HEK293 (cell line): Measurements from ENCODE around the gene SRCIN1.

ENCODE experiments used
- EGR2 ChIP-seq: fragments of 450-650 bp; formaldehyde crosslinking; IDR thresholded peaks from 2 replicates; pipeline ENCODE4 v1.5.1; 2016; ENCODE audit warnings: low read depth, missing biosample characterization, missing genetic modification characterization
- GFI1B ChIP-seq: fragments of 450-650 bp; formaldehyde crosslinking; IDR thresholded peaks from 2 replicates; pipeline ENCODE4 v1.5.1; 2016; ENCODE audit warnings: missing biosample characterization, missing genetic modification characterization
- GLIS2 ChIP-seq: fragments of 450-650 bp; formaldehyde crosslinking; IDR thresholded peaks from 2 replicates; pipeline ENCODE4 v1.5.1; 2016; ENCODE audit warnings: missing biosample characterization, missing genetic modification characterization
- HOXC10 ChIP-seq: sonication (generic); formaldehyde crosslinking; IDR thresholded peaks from 2 replicates; pipeline ENCODE4 v1.8.1; 2023; ENCODE audit warnings: mild to moderate bottlenecking, missing genetic modification reagents
- KLF8 ChIP-seq: fragments of 450-650 bp; formaldehyde crosslinking; IDR thresholded peaks from 2 replicates; pipeline ENCODE4 v1.5.1; 2016; ENCODE audit warnings: missing biosample characterization, missing genetic modification characterization
- SP2 ChIP-seq: fragments of 450-650 bp; formaldehyde crosslinking; IDR thresholded peaks from 2 replicates; pipeline ENCODE4 v1.5.1; 2016; ENCODE audit warnings: missing biosample characterization, missing genetic modification characterization
- SP3 ChIP-seq: fragments of 450-650 bp; formaldehyde crosslinking; IDR thresholded peaks from 2 replicates; pipeline ENCODE4 v1.5.1; 2016; ENCODE audit warnings: missing biosample characterization, missing genetic modification characterization
- SP7 ChIP-seq: fragments of 450-650 bp; formaldehyde crosslinking; IDR thresholded peaks from 2 replicates; pipeline ENCODE4 v1.5.1; 2016; ENCODE audit warnings: missing biosample characterization, missing genetic modification characterization
- TCF7L2 ChIP-seq: IDR thresholded peaks from 2 replicates; pipeline ENCODE4 v1.6.1; 2011; ENCODE audit warnings: low read depth, mild to moderate bottlenecking, inconsistent platforms, low read length, moderate library complexity, borderline replicate concordance
- WT1 ChIP-seq: fragments of 450-650 bp; formaldehyde crosslinking; IDR thresholded peaks from 2 replicates; pipeline ENCODE4 v1.5.1; 2016; ENCODE audit warnings: missing biosample characterization, missing genetic modification characterization
- ZBTB1 ChIP-seq: fragments of 450-650 bp; formaldehyde crosslinking; IDR thresholded peaks from 2 replicates; pipeline ENCODE4 v1.5.1; 2016; ENCODE audit warnings: missing biosample characterization, missing genetic modification characterization
- ZBTB48 ChIP-seq: fragments of 450-650 bp; formaldehyde crosslinking; IDR thresholded peaks from 2 replicates; pipeline ENCODE4 v1.5.1; 2016; ENCODE audit warnings: missing biosample characterization, missing genetic modification characterization
- ZBTB8A ChIP-seq: fragments of 450-650 bp; formaldehyde crosslinking; IDR thresholded peaks from 2 replicates; pipeline ENCODE4 v1.5.1; 2016; ENCODE audit warnings: missing biosample characterization, missing genetic modification characterization
- ZEB2 ChIP-seq: fragments of 450-650 bp; formaldehyde crosslinking; IDR thresholded peaks from 2 replicates; pipeline ENCODE4 v1.5.1; 2016; ENCODE audit warnings: missing biosample characterization, missing genetic modification characterization
- ZNF112 ChIP-seq: fragments of 450-650 bp; formaldehyde crosslinking; IDR thresholded peaks from 2 replicates; pipeline ENCODE4 v1.5.0; 2017; ENCODE audit warnings: missing biosample characterization, missing genetic modification characterization
- ZNF121 ChIP-seq: fragments of 450-650 bp; formaldehyde crosslinking; IDR thresholded peaks from 2 replicates; pipeline ENCODE4 v1.5.1; 2016; ENCODE audit warnings: missing biosample characterization, missing genetic modification characterization
- ZNF155 ChIP-seq: fragments of 450-650 bp; formaldehyde crosslinking; IDR thresholded peaks from 2 replicates; pipeline ENCODE4 v1.5.1; 2016; ENCODE audit warnings: missing biosample characterization, missing genetic modification characterization
- ZNF221 ChIP-seq: fragments of 450-650 bp; formaldehyde crosslinking; IDR thresholded peaks from 2 replicates; pipeline ENCODE4 v1.5.1; 2017; ENCODE audit warnings: missing biosample characterization, missing genetic modification characterization, borderline replicate concordance
- ZNF311 ChIP-seq: fragments of 450-650 bp; formaldehyde crosslinking; IDR thresholded peaks from 2 replicates; pipeline ENCODE4 v1.5.1; 2017; ENCODE audit warnings: missing biosample characterization, missing genetic modification characterization, borderline replicate concordance
- ZNF366 ChIP-seq: fragments of 450-650 bp; formaldehyde crosslinking; conservative IDR thresholded peaks from 2 replicates; pipeline ENCODE4 v1.5.1; 2016; ENCODE audit warnings: missing biosample characterization, missing genetic modification characterization
- ZNF416 ChIP-seq: fragments of 450-650 bp; formaldehyde crosslinking; IDR thresholded peaks from 2 replicates; pipeline ENCODE4 v1.5.1; 2016; ENCODE audit warnings: missing biosample characterization, missing genetic modification characterization
- ZNF473 ChIP-seq: fragments of 450-650 bp; formaldehyde crosslinking; IDR thresholded peaks from 2 replicates; pipeline ENCODE4 v1.5.1; 2017; ENCODE audit warnings: missing biosample characterization, missing genetic modification characterization
- ZNF544 ChIP-seq: fragments of 450-650 bp; formaldehyde crosslinking; IDR thresholded peaks from 2 replicates; pipeline ENCODE4 v1.5.0; 2017; ENCODE audit warnings: missing biosample characterization, missing genetic modification characterization
- ZNF548 ChIP-seq: fragments of 450-650 bp; formaldehyde crosslinking; IDR thresholded peaks from 2 replicates; pipeline ENCODE4 v1.5.1; 2016; ENCODE audit warnings: missing biosample characterization, missing genetic modification characterization
- ZNF585B ChIP-seq: fragments of 450-650 bp; formaldehyde crosslinking; IDR thresholded peaks from 2 replicates; pipeline ENCODE4 v1.5.1; 2016; ENCODE audit warnings: missing biosample characterization, missing genetic modification characterization
- ZNF623 ChIP-seq: fragments of 450-650 bp; formaldehyde crosslinking; IDR thresholded peaks from 2 replicates; pipeline ENCODE4 v1.5.1; 2016; ENCODE audit warnings: missing biosample characterization, missing genetic modification characterization
- ZNF624 ChIP-seq: fragments of 450-650 bp; formaldehyde crosslinking; IDR thresholded peaks from 2 replicates; pipeline ENCODE4 v1.5.1; 2017; ENCODE audit warnings: missing biosample characterization, missing genetic modification characterization
- ZNF747 ChIP-seq: fragments of 450-650 bp; formaldehyde crosslinking; IDR thresholded peaks from 2 replicates; pipeline ENCODE4 v1.5.1; 2016; ENCODE audit warnings: missing biosample characterization, missing genetic modification characterization
- ZNF76 ChIP-seq: fragments of 450-650 bp; formaldehyde crosslinking; IDR thresholded peaks from 2 replicates; pipeline ENCODE4; 2016; ENCODE audit warnings: low read depth, missing biosample characterization, missing genetic modification characterization, borderline replicate concordance
- ZNF768 ChIP-seq: fragments of 450-650 bp; formaldehyde crosslinking; IDR thresholded peaks from 2 replicates; pipeline ENCODE4 v1.5.1; 2018; ENCODE audit warnings: missing biosample characterization, mild to moderate bottlenecking, missing genetic modification characterization
- ZNF843 ChIP-seq: fragments of 450-650 bp; formaldehyde crosslinking; IDR thresholded peaks from 2 replicates; pipeline ENCODE4 v1.5.1; 2016; ENCODE audit warnings: missing biosample characterization, missing genetic modification characterization
- TF ChIP-seq, protein P1 (sequence below): fragments of 450-650 bp; formaldehyde crosslinking; IDR thresholded peaks from 2 replicates; pipeline ENCODE4 v1.5.1; 2016; ENCODE audit warnings: missing biosample characterization, missing genetic modification characterization
- TF ChIP-seq, protein P2 (sequence below): fragments of 450-650 bp; formaldehyde crosslinking; IDR thresholded peaks from 2 replicates; pipeline ENCODE4 v1.5.1; 2016; ENCODE audit warnings: missing biosample characterization, missing genetic modification characterization
- TF ChIP-seq, protein P3 (sequence below): fragments of 450-650 bp; formaldehyde crosslinking; IDR thresholded peaks from 2 replicates; pipeline ENCODE4 v1.5.1; 2016; ENCODE audit warnings: missing biosample characterization, missing genetic modification characterization, borderline replicate concordance
- TF ChIP-seq, protein P4 (sequence below): fragments of 450-650 bp; formaldehyde crosslinking; IDR thresholded peaks from 2 replicates; pipeline ENCODE4 v1.5.1; 2016; ENCODE audit warnings: missing biosample characterization, missing genetic modification characterization

The SRCIN1 gene

DNA sequence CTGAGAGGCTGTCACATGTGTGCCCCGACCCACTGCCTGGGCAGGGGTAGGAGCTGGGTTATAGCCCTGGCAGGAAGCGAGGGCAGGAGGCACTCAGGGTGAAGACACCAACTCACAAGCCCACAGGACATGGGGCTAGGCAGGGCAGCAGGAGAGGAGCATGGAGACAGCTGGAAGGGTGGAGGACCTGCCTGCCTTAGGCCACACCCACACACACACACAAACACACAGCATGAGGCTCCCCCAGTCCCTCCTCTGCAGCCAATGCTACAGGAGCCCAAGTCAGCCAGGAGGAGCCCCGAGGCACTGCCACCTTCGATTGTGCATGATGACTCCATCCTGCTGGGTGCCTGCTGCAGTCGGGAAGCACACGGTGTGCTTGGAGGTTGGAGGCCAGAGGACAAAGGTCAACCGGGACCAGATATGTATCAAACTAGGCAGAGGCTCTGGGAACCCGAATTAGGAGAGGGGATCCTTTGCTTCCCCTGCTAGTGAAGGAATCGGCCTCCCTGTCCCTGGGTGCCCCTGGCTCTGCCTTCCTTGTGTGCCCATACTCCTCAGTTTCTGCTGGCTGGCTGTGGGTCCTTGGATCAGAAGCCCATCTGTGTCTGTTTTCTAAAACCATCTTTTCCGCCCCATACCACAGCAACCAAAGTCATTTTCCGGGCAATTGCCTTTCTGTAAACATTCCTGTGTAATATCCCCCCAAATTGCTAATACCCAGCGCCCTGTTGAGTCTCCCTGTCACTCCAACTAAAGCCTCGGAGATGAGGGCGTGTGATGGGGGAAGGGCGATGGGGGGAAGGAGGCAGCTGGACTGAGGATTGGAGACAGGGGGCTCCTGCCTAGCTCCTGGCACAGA lies 20.5 kb downstream of the SRCIN1 start (continued):
- TF ChIP-seq ZNF76: 0 out of 2 replicates have a peak, but pooled peaks have one; percentile 15
- TF ChIP-seq ZBTB8A (tag by site-specific recombination): 0 out of 2 replicates have a peak, but pooled peaks have one; percentile 34
- TF ChIP-seq, protein P1, sequence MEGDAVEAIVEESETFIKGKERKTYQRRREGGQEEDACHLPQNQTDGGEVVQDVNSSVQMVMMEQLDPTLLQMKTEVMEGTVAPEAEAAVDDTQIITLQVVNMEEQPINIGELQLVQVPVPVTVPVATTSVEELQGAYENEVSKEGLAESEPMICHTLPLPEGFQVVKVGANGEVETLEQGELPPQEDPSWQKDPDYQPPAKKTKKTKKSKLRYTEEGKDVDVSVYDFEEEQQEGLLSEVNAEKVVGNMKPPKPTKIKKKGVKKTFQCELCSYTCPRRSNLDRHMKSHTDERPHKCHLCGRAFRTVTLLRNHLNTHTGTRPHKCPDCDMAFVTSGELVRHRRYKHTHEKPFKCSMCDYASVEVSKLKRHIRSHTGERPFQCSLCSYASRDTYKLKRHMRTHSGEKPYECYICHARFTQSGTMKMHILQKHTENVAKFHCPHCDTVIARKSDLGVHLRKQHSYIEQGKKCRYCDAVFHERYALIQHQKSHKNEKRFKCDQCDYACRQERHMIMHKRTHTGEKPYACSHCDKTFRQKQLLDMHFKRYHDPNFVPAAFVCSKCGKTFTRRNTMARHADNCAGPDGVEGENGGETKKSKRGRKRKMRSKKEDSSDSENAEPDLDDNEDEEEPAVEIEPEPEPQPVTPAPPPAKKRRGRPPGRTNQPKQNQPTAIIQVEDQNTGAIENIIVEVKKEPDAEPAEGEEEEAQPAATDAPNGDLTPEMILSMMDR (tag by site-specific recombination): no peak
- no peak for TF ChIP-seq ZNF585B (tag by site-specific recombination)
- peak; percentile 11; the same call in 1 of the 2 replicates for TF ChIP-seq KLF8 (tag by site-specific recombination)
- no peak for TF ChIP-seq ZNF311
- peak; percentile 24; the same call in 1 of the 2 replicates for TF ChIP-seq SP3 (tag by site-specific recombination)
- no peak for TF ChIP-seq ZNF473 (tag by site-specific recombination)
- TF ChIP-seq ZNF548: no peak
- TF ChIP-seq ZNF112 (tag by site-specific recombination): no peak
- TF ChIP-seq, protein P2, sequence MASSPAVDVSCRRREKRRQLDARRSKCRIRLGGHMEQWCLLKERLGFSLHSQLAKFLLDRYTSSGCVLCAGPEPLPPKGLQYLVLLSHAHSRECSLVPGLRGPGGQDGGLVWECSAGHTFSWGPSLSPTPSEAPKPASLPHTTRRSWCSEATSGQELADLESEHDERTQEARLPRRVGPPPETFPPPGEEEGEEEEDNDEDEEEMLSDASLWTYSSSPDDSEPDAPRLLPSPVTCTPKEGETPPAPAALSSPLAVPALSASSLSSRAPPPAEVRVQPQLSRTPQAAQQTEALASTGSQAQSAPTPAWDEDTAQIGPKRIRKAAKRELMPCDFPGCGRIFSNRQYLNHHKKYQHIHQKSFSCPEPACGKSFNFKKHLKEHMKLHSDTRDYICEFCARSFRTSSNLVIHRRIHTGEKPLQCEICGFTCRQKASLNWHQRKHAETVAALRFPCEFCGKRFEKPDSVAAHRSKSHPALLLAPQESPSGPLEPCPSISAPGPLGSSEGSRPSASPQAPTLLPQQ (tag by site-specific recombination): no peak
- no peak for TF ChIP-seq ZNF366
- TF ChIP-seq ZNF624 (tag by site-specific recombination): no peak
- TF ChIP-seq, protein P3, sequence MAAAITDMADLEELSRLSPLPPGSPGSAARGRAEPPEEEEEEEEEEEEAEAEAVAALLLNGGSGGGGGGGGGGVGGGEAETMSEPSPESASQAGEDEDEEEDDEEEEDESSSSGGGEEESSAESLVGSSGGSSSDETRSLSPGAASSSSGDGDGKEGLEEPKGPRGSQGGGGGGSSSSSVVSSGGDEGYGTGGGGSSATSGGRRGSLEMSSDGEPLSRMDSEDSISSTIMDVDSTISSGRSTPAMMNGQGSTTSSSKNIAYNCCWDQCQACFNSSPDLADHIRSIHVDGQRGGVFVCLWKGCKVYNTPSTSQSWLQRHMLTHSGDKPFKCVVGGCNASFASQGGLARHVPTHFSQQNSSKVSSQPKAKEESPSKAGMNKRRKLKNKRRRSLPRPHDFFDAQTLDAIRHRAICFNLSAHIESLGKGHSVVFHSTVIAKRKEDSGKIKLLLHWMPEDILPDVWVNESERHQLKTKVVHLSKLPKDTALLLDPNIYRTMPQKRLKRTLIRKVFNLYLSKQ (tag by site-specific recombination): no peak
- TF ChIP-seq, protein P4, sequence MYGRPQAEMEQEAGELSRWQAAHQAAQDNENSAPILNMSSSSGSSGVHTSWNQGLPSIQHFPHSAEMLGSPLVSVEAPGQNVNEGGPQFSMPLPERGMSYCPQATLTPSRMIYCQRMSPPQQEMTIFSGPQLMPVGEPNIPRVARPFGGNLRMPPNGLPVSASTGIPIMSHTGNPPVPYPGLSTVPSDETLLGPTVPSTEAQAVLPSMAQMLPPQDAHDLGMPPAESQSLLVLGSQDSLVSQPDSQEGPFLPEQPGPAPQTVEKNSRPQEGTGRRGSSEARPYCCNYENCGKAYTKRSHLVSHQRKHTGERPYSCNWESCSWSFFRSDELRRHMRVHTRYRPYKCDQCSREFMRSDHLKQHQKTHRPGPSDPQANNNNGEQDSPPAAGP (tag by site-specific recombination): peak; percentile 34
- TF ChIP-seq ZNF221: no peak
- TF ChIP-seq EGR2 (tag by site-specific recombination): peak; percentile 94
- TF ChIP-seq ZNF768 (tag by site-specific recombination): no peak
- no peak for TF ChIP-seq ZEB2 (tag by site-specific recombination)
- no peak for TF ChIP-seq ZNF155
- TF ChIP-seq GLIS2 (tag by site-specific recombination): peak; percentile 37
- TF ChIP-seq ZNF623 (tag by site-specific recombination): no peak
- TF ChIP-seq ZNF121 (tag by site-specific recombination): no peak
- no peak for TF ChIP-seq TCF7L2
- no peak for TF ChIP-seq GFI1B (tag by site-specific recombination)
- peak; percentile 46 for TF ChIP-seq SP2 (tag by site-specific recombination)
- peak; percentile 57; the same call in 1 of the 2 replicates for TF ChIP-seq WT1 (tag by site-specific recombination)
- TF ChIP-seq HOXC10 (CRISPR knock-in tag): no peak
- TF ChIP-seq ZNF544: no peak
- TF ChIP-seq ZBTB48: peak; percentile 54
- no peak for TF ChIP-seq ZNF416 (tag by site-specific recombination)
- TF ChIP-seq ZNF843 (tag by site-specific recombination): no peak
- no peak for TF ChIP-seq ZNF747 (tag by site-specific recombination)
- peak; percentile 49; the same call in 1 of the 2 replicates for TF ChIP-seq SP7 (tag by site-specific recombination)
- no peak for TF ChIP-seq ZBTB1 (tag by site-specific recombination)
